Endothelial cell of umbilical vein (primary cell): Measurements from ENCODE around the gene GALNT2. TPM values are rescaled to one million over a fixed set of nuclear protein-coding genes. Genes with fewer than 3 reads are reported as not detected.

Source experiments
- BruUV-seq: library from RNA; stranded (reverse); fragments of 400-500 nt; replicated peaks from 2 replicates; lab custom pipeline; 2021; lab: Mats Ljungman, UMichigan
- CTCF ChIA-PET: fragments of 300-600, 350-600 bp; sonication (Branson Sonifier 250); formaldehyde crosslinking; loops from one replicate; lab custom pipeline; 2021; ENCODE audit warnings: antibody characterized with exemption, inconsistent platforms; lab: Charles Lee
- POLR2A ChIA-PET: fragments of 300-600, 350-600 bp; sonication (Branson Sonifier 250); formaldehyde crosslinking; loops from one replicate; lab custom pipeline; 2021; ENCODE audit warnings: antibody characterized with exemption, inconsistent platforms; lab: Charles Lee
- DNase-seq: peaks from one replicate; pipeline ENCODE4 v3.0.0-alpha.2; 2011; ENCODE audit warnings: low read depth, low spot score
- FAIRE-seq: peaks from 2 replicates; lab custom pipeline; 2011; peaks lifted over from hg19 to GRCh38; lab: Jason Lieb, UNC
- H2AFZ ChIP-seq: 2 replicates; pipeline ENCODE4 v1.6.0; 2012; ENCODE audit warnings: low read depth, low read length, control low read depth, inconsistent platforms
- H3K27ac ChIP-seq: 2 replicates; pipeline ENCODE4 v1.5.1; 2011; ENCODE audit warnings: low read depth, mild to moderate bottlenecking, control low read depth, low read length, moderate library complexity; ENCODE audit not compliant: insufficient read depth
- H3K27me3 ChIP-seq, 2 experiments: 2 replicates each; pipeline versions ENCODE4 v1.6.0 to v1.6.1; 2011; ENCODE audit warnings: low read length in 2 of 2, mixed read lengths in 1 of 2; ENCODE audit not compliant: control insufficient read depth in 2 of 2, insufficient read depth in 2 of 2
- H3K36me3 ChIP-seq, 2 experiments: 2 replicates in 1 of 2; 3 replicates in 1 of 2; pipeline ENCODE4 v1.5.1; 2011; ENCODE audit warnings: low read length in 2 of 2, mild to moderate bottlenecking in 1 of 2, moderate library complexity in 1 of 2; ENCODE audit not compliant: control insufficient read depth in 2 of 2, insufficient read depth in 2 of 2; ENCODE audit errors: extremely low read depth in 1 of 2
- H3K4me1 ChIP-seq: 3 replicates; pipeline ENCODE4 v1.5.1; 2011; ENCODE audit warnings: mild to moderate bottlenecking, low read length; ENCODE audit not compliant: control insufficient read depth, insufficient read depth; ENCODE audit errors: extremely low read depth
- H3K4me2 ChIP-seq: 2 replicates; pipeline ENCODE4 v1.6.1; 2011; ENCODE audit warnings: low read length, control low read depth, mixed read lengths; ENCODE audit not compliant: insufficient read depth
- H3K4me3 ChIP-seq, 3 experiments: fragments of 200-600 bp in 1 of 3; sonication (generic), shearing (Covaris generic) in 1 of 3; replicated peaks in 1 of 3; 2 replicates each; pipeline ENCODE4 v1.5.1; 2011 to 2016; ENCODE audit warnings: control low read depth in 3 of 3, low read length in 3 of 3, mild to moderate bottlenecking in 2 of 3, inconsistent platforms in 1 of 3, low read depth in 1 of 3, moderate library complexity in 1 of 3; ENCODE audit not compliant: insufficient read depth in 1 of 3
- H3K79me2 ChIP-seq: 2 replicates; pipeline ENCODE4 v1.6.0; 2012; ENCODE audit warnings: low read length, inconsistent platforms; ENCODE audit not compliant: control insufficient read depth, insufficient read depth
- H3K9ac ChIP-seq: replicated peaks from 2 replicates; pipeline ENCODE3; 2011; ENCODE audit warnings: low read length, control low read depth; ENCODE audit not compliant: insufficient read depth; ENCODE audit errors: extremely low read depth
- H3K9me1 ChIP-seq: replicated peaks from 3 replicates; pipeline ENCODE4 v1.6.0; 2011; ENCODE audit warnings: mild to moderate bottlenecking, low read length; ENCODE audit not compliant: control insufficient read depth, insufficient read depth; ENCODE audit errors: extremely low read depth
- H3K9me3 ChIP-seq: replicated peaks from 2 replicates; pipeline ENCODE4 v1.5.1; 2012; ENCODE audit warnings: low read length, inconsistent platforms; ENCODE audit not compliant: control insufficient read depth, insufficient read depth
- H4K20me1 ChIP-seq: replicated peaks from 2 replicates; pipeline ENCODE3; 2011; ENCODE audit warnings: mild to moderate bottlenecking, low read length; ENCODE audit not compliant: control insufficient read depth, insufficient read depth; ENCODE audit errors: extremely low read depth
- EZH2 ChIP-seq: IDR thresholded peaks from 2 replicates; pipeline ENCODE4 v1.6.1; 2012; ENCODE audit warnings: borderline replicate concordance, low read depth, mild to moderate bottlenecking, moderate library complexity, low read length, inconsistent platforms; ENCODE audit not compliant: severe bottlenecking
- FOS ChIP-seq: IDR thresholded peaks from 2 replicates; pipeline ENCODE4 v1.6.1; 2011; ENCODE audit warnings: mild to moderate bottlenecking, low read length, moderate library complexity, borderline replicate concordance; ENCODE audit not compliant: insufficient read depth
- GATA2 ChIP-seq: IDR thresholded peaks from 2 replicates; pipeline ENCODE4 v1.7.0; 2011; ENCODE audit warnings: low read depth, mild to moderate bottlenecking, moderate library complexity, mixed read lengths, low read length; ENCODE audit not compliant: insufficient read length, insufficient read depth
- JUN ChIP-seq: IDR thresholded peaks from 2 replicates; pipeline ENCODE4 v1.6.1; 2011; ENCODE audit warnings: borderline replicate concordance, low read depth; ENCODE audit not compliant: insufficient read length, insufficient read depth
- MAX ChIP-seq: IDR thresholded peaks from 2 replicates; pipeline ENCODE4 v1.6.1; 2011; ENCODE audit not compliant: insufficient read depth, insufficient read length
- MYC ChIP-seq: IDR thresholded peaks from one replicate; pipeline ENCODE4 v1.6.1; 2011; ENCODE audit warnings: mild to moderate bottlenecking, low read depth, low read length
- POLR2A ChIP-seq: IDR thresholded peaks from 2 replicates; pipeline ENCODE4 v1.6.1; 2012; ENCODE audit warnings: low read depth, mild to moderate bottlenecking, control low read depth, low read length
- POLR2AphosphoS5 ChIP-seq: IDR thresholded peaks from 2 replicates; pipeline ENCODE4 v1.6.1; 2012; ENCODE audit warnings: low read depth, mild to moderate bottlenecking, control low read depth, low read length, moderate library complexity; ENCODE audit not compliant: insufficient read depth
- dilution Hi-C: fragments of 300-500 bp; cut with MboI; formaldehyde crosslinking; loops from one replicate; pipeline ENCODE4 v1.15.0; 2019; ENCODE audit warnings: low sequenced_read_pairs; ENCODE audit not compliant: extremely low pct_ligation_motif_present
- intact Hi-C: fragments of 100-400 bp; cut with micrococcal nuclease; formaldehyde crosslinking; loops from one replicate; pipeline ENCODE4 v1.10.0; 2022
- polyA plus RNA-seq, 4 experiments: library from polyadenylated mRNA; depleted of rRNA in 3 of 4; stranded (reverse) in 3 of 4; unstranded in 1 of 4; fragments of >200 nt; gene quantifications; 2 replicates each; pipeline versions ENCODE4 v1.2.1 to v1.2.3, GENCODE V29; 2011 to 2012; ENCODE audit warnings: missing spikeins in 1 of 4
- total RNA-seq: library from RNA; stranded (reverse); gene quantifications from 2 replicates; pipeline ENCODE4 v1.2.3, GENCODE V29; 2021
- TF ChIP-seq, protein P1 (sequence below), 2 donors: IDR thresholded peaks; 1 replicate in 1 of 2; 2 replicates in 1 of 2; pipeline ENCODE4 v1.5.1; 2011; ENCODE audit warnings: low read length in 2 of 2, mild to moderate bottlenecking in 2 of 2, moderate library complexity in 2 of 2, control low read depth in 1 of 2, inconsistent platforms in 1 of 2, low read depth in 1 of 2; ENCODE audit not compliant: insufficient read depth in 1 of 2; ENCODE audit errors: extremely low read depth in 1 of 2

GALNT2 gene
- total and polyA plus RNA-seq, 2 donors (not counting 3 experiments of a cell fraction or from before 2014, with no cell fraction given): 56.3 to 77.5 TPM

DNA sequence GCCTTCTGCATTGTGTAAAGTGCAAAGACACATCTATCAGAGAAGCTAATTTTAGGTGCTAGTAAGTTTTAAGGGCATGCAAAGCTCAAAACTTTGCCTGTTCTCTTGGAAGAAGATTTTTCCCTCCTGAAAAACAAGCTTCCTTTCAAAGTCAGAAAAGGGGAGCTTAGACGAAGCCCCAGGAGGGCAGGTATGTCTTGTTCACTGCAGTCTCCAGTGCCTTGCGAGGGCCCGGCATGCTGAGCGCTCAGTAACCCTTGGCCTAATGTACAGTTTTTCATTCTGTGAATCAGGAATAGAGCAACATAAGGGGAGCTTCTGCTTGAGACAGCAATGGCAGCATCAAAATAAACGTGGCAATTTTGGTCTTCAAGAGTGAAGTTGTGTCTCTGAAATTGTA, 35.0 kb downstream of the GALNT2 start:
- Histone ChIP-seq H3K9me3 (no peaks in the 10 kb centered on the region), H3K4me3 (no peak overlapping the region), H3K27ac (no peak overlapping the region), H4K20me1 (no peaks in the 10 kb centered on the region), H3K9me1 (no peaks in the 10 kb centered on the region), H3K4me2 (no peak overlapping the region), H3K79me2 (peaks cover 6% of the 10 kb centered on the region), H3K9ac (no peak overlapping the region), H3K27me3 (no peaks in the 10 kb centered on the region), H3K36me3 (no peaks in the 10 kb centered on the region), H2AFZ (no peak overlapping the region), H3K4me1 (peaks cover 25% of the 10 kb centered on the region)
- FAIRE-seq: no peak
- no TSS peak for BruUV-seq
- intact Hi-C loops: loop anchor here (5.0 kb wide), 1 partner anchor 440 kb away; no protein-coding TSS in a partner anchor
- dilution Hi-C loops: no loop called here
- no peak for TF ChIP-seq JUN
- no peak for TF ChIP-seq EZH2
- TF ChIP-seq, protein P1, sequence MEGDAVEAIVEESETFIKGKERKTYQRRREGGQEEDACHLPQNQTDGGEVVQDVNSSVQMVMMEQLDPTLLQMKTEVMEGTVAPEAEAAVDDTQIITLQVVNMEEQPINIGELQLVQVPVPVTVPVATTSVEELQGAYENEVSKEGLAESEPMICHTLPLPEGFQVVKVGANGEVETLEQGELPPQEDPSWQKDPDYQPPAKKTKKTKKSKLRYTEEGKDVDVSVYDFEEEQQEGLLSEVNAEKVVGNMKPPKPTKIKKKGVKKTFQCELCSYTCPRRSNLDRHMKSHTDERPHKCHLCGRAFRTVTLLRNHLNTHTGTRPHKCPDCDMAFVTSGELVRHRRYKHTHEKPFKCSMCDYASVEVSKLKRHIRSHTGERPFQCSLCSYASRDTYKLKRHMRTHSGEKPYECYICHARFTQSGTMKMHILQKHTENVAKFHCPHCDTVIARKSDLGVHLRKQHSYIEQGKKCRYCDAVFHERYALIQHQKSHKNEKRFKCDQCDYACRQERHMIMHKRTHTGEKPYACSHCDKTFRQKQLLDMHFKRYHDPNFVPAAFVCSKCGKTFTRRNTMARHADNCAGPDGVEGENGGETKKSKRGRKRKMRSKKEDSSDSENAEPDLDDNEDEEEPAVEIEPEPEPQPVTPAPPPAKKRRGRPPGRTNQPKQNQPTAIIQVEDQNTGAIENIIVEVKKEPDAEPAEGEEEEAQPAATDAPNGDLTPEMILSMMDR (IDR thresholded peaks at IDR 0.05; ENCODE audit: extremely low read depth in 1 of 2, insufficient read depth in 1 of 2, low read depth in 1 of 2, low read length in 2 of 2): no peak
- no peak for TF ChIP-seq POLR2AphosphoS5
- no peak for TF ChIP-seq MAX
- no peak for TF ChIP-seq POLR2A
- no peak for TF ChIP-seq FOS
- no peak for TF ChIP-seq GATA2
- no peak for TF ChIP-seq MYC
- ChIA-PET CTCF (interaction anchor here (1.1 to 1.4 kb wide), 2 partner anchors 10 to 12 kb away, joined by 3 read pairs; no protein-coding TSS in a partner anchor), POLR2A (no interaction called here)
- no peak for DNase-seq
